Eye (tissue), 1 donor: ENCODE results near the gene LSMEM2.
"Not testable (repeated sequence)": the region's sequence is repeated elsewhere in the genome, so short reads cannot be mapped to it uniquely, and the experiment has no call there.

Source experiments
- DNase-seq: peaks from one replicate; pipeline ENCODE4 v3.0.0-alpha.2; 2015

Gene LSMEM2

GRCh38 chr3:50278880-50279224 lies at the start of gene LSMEM2:
LSMEM2 (plus strand) TSS chr3:50279087; CDS start chr3:50279114, 27 bp downstream.
- no peak for DNase-seq

GRCh38 chr3:50229490-50229889 lies 49.4 kb upstream of the LSMEM2 start:
- DNase-seq: no peak

- DNase-seq: no peak
Observed at GRCh38 chr3:50230104-50230793, 48.6 kb upstream of the LSMEM2 start.

GRCh38 chr3:50230794-50231125 lies 48.1 kb upstream of the LSMEM2 start:
- DNase-seq: no peak

- DNase-seq: no peak
Observed at GRCh38 chr3:50231581-50231980, 47.3 kb upstream of the LSMEM2 start.

- no peak for DNase-seq
Observed at GRCh38 chr3:50232303-50232702, 46.6 kb upstream of the LSMEM2 start.

GRCh38 chr3:50233176-50233575 lies 45.7 kb upstream of the LSMEM2 start:
- peak; percentile 83 for DNase-seq

- peak; percentile 99 for DNase-seq
Observed at GRCh38 chr3:50235716-50236483, 43.0 kb upstream of the LSMEM2 start, which contains the start of gene GNAI2. GNAI2 (plus strand) TSS chr3:50236204; CDS start chr3:50236336, 132 bp downstream.

GRCh38 chr3:50236484-50237132 lies 42.3 kb upstream of the LSMEM2 start:
- DNase-seq: no peak

GRCh38 chr3:50237133-50237651 lies 41.7 kb upstream of the LSMEM2 start:
- DNase-seq: peak; percentile 67

- peak; percentile 81 for DNase-seq
Observed at GRCh38 chr3:50237754-50238548, 40.9 kb upstream of the LSMEM2 start.

- DNase-seq: no peak
Observed at GRCh38 chr3:50238549-50239026, 40.3 kb upstream of the LSMEM2 start.

- no peak for DNase-seq
Observed at GRCh38 chr3:50239649-50240048, 39.2 kb upstream of the LSMEM2 start.

- DNase-seq: peak; percentile 95
Observed at GRCh38 chr3:50241163-50241562, 37.7 kb upstream of the LSMEM2 start.

GRCh38 chr3:50241713-50242380 lies 37.0 kb upstream of the LSMEM2 start:
- DNase-seq: no peak

GRCh38 chr3:50242381-50242770 lies 36.5 kb upstream of the LSMEM2 start:
- DNase-seq: no peak

GRCh38 chr3:50242851-50243542 lies 35.9 kb upstream of the LSMEM2 start:
- DNase-seq: no peak

GRCh38 chr3:50243543-50243895 lies 35.4 kb upstream of the LSMEM2 start:
- no peak for DNase-seq

- DNase-seq: not testable (repeated sequence)
Observed at GRCh38 chr3:50244813-50245212, 34.1 kb upstream of the LSMEM2 start.

GRCh38 chr3:50245251-50245745 lies 33.6 kb upstream of the LSMEM2 start:
- DNase-seq: no peak

GRCh38 chr3:50245831-50246516 lies 32.9 kb upstream of the LSMEM2 start:
- DNase-seq: peak; percentile 98
